Activated CD4-positive, alpha-beta T cell treated with anti-CD3 and anti-CD28 coated beads, Interleukin-2, amount 10 ng/mL, durations not matched to agents 7 days and 5 days (primary cell): Measurements from ENCODE around the gene DTD1. TPM values are rescaled to one million over a fixed set of nuclear protein-coding genes. Genes with fewer than 3 reads are reported as not detected.

Experiments used
- CTCF ChIA-PET: fragments of 350-600 bp; sonication (Branson Sonifier 250); formaldehyde crosslinking; loops from one replicate; lab custom pipeline; 2021; ENCODE audit warnings: antibody characterized with exemption; lab: Charles Lee
- POLR2A ChIA-PET: fragments of 350-600 bp; sonication (Branson Sonifier 250); formaldehyde crosslinking; loops from one replicate; lab custom pipeline; 2021; ENCODE audit warnings: antibody characterized with exemption; lab: Charles Lee
- DNase-seq: peaks from one replicate; pipeline ENCODE4 v3.0.0-alpha.2; 2020
- H3K27ac Mint-ChIP-seq: one replicate; pipeline ENCODE4 v1.8.0; 2021; ENCODE audit warnings: mild to moderate bottlenecking, moderate library complexity, mixed read lengths
- H3K27me3 Mint-ChIP-seq: one replicate; pipeline ENCODE4 v1.8.0; 2021; ENCODE audit warnings: mixed read lengths
- H3K36me3 Mint-ChIP-seq: one replicate; pipeline ENCODE4 v1.8.0; 2021; ENCODE audit warnings: low read depth, mixed read lengths
- H3K4me1 Mint-ChIP-seq: one replicate; pipeline ENCODE4 v1.8.0; 2021; ENCODE audit warnings: mixed read lengths
- H3K4me3 Mint-ChIP-seq: one replicate; pipeline ENCODE4 v1.8.0; 2021; ENCODE audit warnings: mild to moderate bottlenecking, moderate library complexity, mixed read lengths
- H3K9me3 Mint-ChIP-seq: one replicate; pipeline ENCODE4 v1.8.0; 2021; ENCODE audit warnings: mixed read lengths
- total RNA-seq, 2 experiments: library from RNA; stranded (reverse); gene quantifications; one replicate each; pipeline ENCODE4 v1.2.3, GENCODE V29; 2021

Gene DTD1
- total RNA-seq, 2 experiments from 2014 or later: 17.7 to 19.4 TPM

DNA sequence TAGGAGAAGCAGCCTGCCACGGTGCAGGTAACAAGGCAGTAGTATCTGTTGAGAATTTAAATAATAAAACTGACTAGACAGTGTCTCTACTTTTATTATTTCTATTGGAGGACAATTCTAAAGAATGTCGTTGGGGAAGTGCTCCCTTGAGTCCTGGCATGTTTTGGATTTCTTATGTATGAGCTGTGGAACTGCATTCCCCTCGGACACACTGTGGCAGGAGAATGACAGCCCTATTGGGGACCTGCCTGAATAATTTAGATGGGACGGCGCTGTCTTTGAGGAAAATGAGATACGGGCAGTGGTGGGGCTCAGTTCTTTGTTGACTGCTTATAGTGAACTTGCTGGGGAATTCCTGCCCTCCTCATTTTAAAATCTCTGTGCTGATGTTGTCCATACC is 223.3 kb downstream of the DTD1 start:
- Mint-ChIP-seq H3K4me1 (no peaks in the 10 kb centered on the region), H3K9me3 (no peaks in the 10 kb centered on the region), H3K27ac (no peak overlapping the region), H3K4me3 (no peak overlapping the region), H3K36me3 (no peaks in the 10 kb centered on the region), H3K27me3 (no peaks in the 10 kb centered on the region)
- no peak for DNase-seq
- POLR2A ChIA-PET: no interaction called here
- CTCF ChIA-PET: interaction anchor here (1.6 kb wide), 1 partner anchor 16 kb away, joined by 3 read pairs; no protein-coding TSS in a partner anchor

DNA sequence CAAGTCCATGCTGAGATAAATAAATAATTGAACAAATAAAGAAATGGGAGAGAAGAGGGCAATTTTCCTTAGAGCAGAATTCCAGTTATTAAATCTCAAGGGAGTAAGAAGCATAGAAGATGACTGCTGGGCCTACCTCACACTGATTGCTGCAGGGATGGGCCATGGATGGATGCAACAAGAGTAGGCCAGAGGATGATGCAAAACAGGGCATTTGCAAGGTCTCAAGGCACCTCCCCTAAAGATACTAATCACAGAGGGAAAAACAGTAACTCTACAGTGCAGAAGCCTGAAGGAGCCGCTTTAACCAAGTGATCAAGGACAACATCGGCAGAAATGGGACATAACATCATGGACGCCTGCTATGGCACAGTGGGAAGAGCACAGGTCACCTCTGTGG is 224.1 kb downstream of the DTD1 start:
- Mint-ChIP-seq H3K9me3 (no peaks in the 10 kb centered on the region), H3K27ac (no peak overlapping the region), H3K4me3 (no peak overlapping the region), H3K27me3 (no peaks in the 10 kb centered on the region), H3K4me1 (no peaks in the 10 kb centered on the region), H3K36me3 (no peaks in the 10 kb centered on the region)
- DNase-seq: no peak
- ChIA-PET CTCF (interaction anchor here (1.6 kb wide), 1 partner anchor 17 kb away, joined by 3 read pairs; no protein-coding TSS in a partner anchor), POLR2A (no interaction called here)

DNA sequence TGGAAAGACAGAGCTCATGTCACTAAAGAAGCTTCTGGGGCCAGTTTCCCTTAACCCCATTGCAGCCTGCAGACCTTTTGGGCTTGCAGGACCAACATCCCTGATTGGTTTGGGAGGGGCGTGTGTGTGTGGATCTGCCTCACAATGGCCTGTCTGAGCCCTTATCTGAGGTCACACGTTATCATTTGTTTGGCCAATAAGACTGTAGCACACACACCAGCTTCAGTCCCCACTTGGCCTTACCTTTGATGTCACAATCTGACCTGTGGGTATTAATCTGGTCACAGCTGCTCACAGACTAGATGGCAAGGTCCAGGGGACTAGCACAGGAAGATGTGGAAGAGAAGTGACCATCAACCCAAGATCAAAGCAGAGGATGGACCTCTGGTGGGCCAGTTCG is 225.6 kb downstream of the DTD1 start, which contains the start of gene SCP2D1:
TSS of gene SCP2D1 (plus strand) at position 301 of the 400 bp plus-strand sequence. CDS start at position 334, 33 bp downstream.
- Mint-ChIP-seq H3K36me3 (no peaks in the 10 kb centered on the region), H3K4me3 (no peak within 1 kb of the TSS), H3K27ac (no peak within 1 kb of the TSS), H3K27me3 (no peaks in the 10 kb centered on the region), H3K9me3 (no peaks in the 10 kb centered on the region), H3K4me1 (no peaks in the 10 kb centered on the region)
- CTCF ChIA-PET: no interaction called here
- no peak for DNase-seq
- POLR2A ChIA-PET: no interaction called here

DNA sequence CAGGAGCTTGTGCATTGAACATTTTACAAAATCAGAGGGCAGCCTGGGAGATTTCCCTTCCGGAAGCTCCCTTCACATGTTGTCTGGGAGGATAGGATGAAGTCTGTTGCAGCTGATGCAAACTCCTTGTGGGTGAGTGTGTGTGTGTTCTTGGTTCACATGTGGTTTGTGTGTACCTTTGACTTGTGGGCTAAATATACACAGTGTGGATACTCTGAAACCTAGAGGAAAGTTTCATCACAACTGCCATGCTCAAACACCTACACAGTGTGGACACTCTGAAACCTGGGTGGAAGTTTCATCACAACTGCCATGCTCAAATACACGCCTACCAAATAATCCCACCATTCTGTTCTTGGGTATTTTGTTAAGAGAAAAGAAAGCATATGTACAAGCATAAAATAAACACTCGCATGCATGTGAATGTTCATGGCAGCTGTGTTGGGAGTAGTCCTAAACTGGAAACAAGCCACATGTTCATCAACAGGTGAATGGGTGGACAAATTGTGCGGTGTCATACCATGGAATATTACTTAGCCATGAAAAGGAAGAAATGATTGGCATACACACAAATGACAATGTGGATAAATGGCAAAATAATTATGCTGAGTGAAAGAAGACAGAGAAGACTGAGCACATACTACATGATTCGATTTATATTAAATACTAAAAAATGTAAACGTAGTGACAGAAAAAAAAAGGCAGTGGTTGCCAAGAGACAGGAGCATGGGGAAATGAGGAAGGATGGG is 227.5 kb downstream of the DTD1 start:
- ChIA-PET CTCF (no interaction called here), POLR2A (no interaction called here)
- no peak for DNase-seq
- Mint-ChIP-seq H3K36me3 (no peaks in the 10 kb centered on the region), H3K4me3 (no peak overlapping the region), H3K4me1 (no peaks in the 10 kb centered on the region), H3K27me3 (no peaks in the 10 kb centered on the region), H3K27ac (no peak overlapping the region), H3K9me3 (no peaks in the 10 kb centered on the region)

Other genes with a start within 250 kb of the DTD1 start
- 1 to 10 TPM; 1.6 to 1.7 TPM for gene DZANK1, start 121.0 kb upstream of the DTD1 start, total RNA-seq
- gene POLR3F, start 120.7 kb upstream of the DTD1 start, total RNA-seq: 1 to 10 TPM; 8.1 to 9.3 TPM
- gene RBBP9, start 90.8 kb upstream of the DTD1 start, total RNA-seq: 10 to 100 TPM; 11.6 to 12.9 TPM
- 10 to 100 TPM; 65.8 to 69.6 TPM for gene SEC23B, start 80.1 kb upstream of the DTD1 start, total RNA-seq
- 10 to 100 TPM; 55.2 to 73.4 TPM for gene SMIM26, start 20.6 kb upstream of the DTD1 start, total RNA-seq
- gene SCP2D1, start 225.7 kb downstream of the DTD1 start, total RNA-seq: not detected